Astrocyte of the spinal cord (primary cell): ENCODE measurements around the gene PANX2.
"Not testable (repeated sequence)": the region's sequence is repeated elsewhere in the genome, so short reads cannot be mapped to it uniquely, and the experiment has no call there.

Experiments
- DNase-seq: peaks from one replicate; pipeline ENCODE4 v3.0.0; 2011; ENCODE audit warnings: low read depth, low spot score
- H3K4me3 ChIP-seq: 2 replicates; pipeline ENCODE4 v1.5.1; 2011; ENCODE audit warnings: low read depth, mild to moderate bottlenecking, low read length, moderate library complexity
- CTCF ChIP-seq: IDR thresholded peaks from 2 replicates; pipeline ENCODE4 v1.5.1; 2012; ENCODE audit warnings: low read depth, mild to moderate bottlenecking, low read length, inconsistent platforms
- in situ Hi-C: cut with HindIII; loops from 2 replicates; pipeline ENCODE4 v1.10.0; 2017; ENCODE audit warnings: low sequenced_read_pairs

PANX2 gene

GRCh38 chr22:50201191-50202129 is 30.9 kb downstream of the PANX2 start:
- DNase-seq, result no peak
- peak; percentile 5 for TF ChIP-seq CTCF
- in situ Hi-C loops, result no loop called here
- H3K4me3 ChIP-seq, result peak overlapping the region; percentile 64

DNA sequence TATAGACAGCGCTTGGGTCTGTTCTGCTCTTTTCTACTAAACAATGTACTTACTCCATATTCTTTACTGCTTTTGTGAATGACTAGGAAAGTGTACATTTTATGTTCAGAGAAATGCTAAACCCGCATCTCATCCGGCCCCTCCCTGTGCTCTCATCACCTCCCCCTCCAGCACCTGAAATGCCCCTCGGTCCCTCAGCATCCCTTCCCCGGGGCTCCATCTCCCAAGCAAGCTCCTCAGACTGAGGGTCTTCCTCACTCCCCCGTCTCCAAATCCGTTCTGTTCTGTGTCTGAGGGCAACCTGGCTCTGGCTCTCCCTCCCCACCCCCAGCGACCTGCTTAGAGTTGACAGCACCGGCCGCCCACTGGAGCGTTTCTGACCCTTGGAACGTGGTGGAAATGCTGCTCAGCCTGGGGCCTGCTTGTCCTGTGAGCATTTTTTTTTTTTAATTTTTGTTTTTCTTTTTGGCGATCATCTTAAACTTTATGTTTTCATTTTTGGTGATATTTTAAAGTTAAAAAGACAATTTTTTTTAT is 31.7 kb downstream of the PANX2 start:
- DNase-seq, result no peak
- H3K4me3 ChIP-seq, result peak overlapping the region; percentile 64
- no peak for TF ChIP-seq CTCF
- in situ Hi-C loops, result no loop called here

DNA sequence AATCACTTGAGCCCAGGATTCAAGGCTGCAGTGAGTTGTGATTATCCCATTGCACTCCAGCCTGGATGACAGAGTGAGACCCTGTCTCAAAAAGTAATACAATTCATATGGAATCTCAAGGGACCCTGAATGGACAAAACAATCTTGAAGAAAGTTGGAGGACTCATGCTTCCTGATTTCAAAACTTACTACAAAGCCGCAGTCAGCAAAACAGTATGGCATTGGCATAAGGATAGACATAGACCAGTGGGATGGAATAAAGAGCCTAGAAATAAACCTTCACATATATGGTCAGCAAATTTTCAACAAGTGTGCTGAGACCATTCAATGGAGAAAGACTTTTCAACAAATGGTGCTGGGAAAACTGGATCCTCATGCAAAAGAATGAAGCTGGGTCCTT is 32.8 kb downstream of the PANX2 start:
- TF ChIP-seq CTCF, result no peak
- no peak for DNase-seq
- H3K4me3 ChIP-seq, result no peak overlapping the region
- in situ Hi-C loops, result no loop called here

GRCh38 chr22:50204571-50204970 is 34.0 kb downstream of the PANX2 start:
- in situ Hi-C loops, result no loop called here
- DNase-seq, result no peak

GRCh38 chr22:50204998-50205397 is 34.5 kb downstream of the PANX2 start:
- in situ Hi-C loops, H3K4me3 ChIP-seq, DNase-seq: not testable (repeated sequence)

More at GRCh38 chr22:50204571-50204970, 34.0 kb downstream of the PANX2 start:
- no peak overlapping the region for H3K4me3 ChIP-seq
- TF ChIP-seq CTCF, result no peak

GRCh38 chr22:50205781-50206569 is 35.4 kb downstream of the PANX2 start:
- in situ Hi-C loops, result no loop called here
- DNase-seq, result no peak
- no peak for TF ChIP-seq CTCF
- H3K4me3 ChIP-seq, result no peak overlapping the region
